ENCODE data around the gene WNK3.
A peak's percentile ranks its signal among the peaks of the same experiment; 100 is the strongest.
"Not testable (repeated sequence)": the region's sequence is repeated elsewhere in the genome, so short reads cannot be mapped to it uniquely, and the experiment has no call there.

The WNK3 gene

DNA sequence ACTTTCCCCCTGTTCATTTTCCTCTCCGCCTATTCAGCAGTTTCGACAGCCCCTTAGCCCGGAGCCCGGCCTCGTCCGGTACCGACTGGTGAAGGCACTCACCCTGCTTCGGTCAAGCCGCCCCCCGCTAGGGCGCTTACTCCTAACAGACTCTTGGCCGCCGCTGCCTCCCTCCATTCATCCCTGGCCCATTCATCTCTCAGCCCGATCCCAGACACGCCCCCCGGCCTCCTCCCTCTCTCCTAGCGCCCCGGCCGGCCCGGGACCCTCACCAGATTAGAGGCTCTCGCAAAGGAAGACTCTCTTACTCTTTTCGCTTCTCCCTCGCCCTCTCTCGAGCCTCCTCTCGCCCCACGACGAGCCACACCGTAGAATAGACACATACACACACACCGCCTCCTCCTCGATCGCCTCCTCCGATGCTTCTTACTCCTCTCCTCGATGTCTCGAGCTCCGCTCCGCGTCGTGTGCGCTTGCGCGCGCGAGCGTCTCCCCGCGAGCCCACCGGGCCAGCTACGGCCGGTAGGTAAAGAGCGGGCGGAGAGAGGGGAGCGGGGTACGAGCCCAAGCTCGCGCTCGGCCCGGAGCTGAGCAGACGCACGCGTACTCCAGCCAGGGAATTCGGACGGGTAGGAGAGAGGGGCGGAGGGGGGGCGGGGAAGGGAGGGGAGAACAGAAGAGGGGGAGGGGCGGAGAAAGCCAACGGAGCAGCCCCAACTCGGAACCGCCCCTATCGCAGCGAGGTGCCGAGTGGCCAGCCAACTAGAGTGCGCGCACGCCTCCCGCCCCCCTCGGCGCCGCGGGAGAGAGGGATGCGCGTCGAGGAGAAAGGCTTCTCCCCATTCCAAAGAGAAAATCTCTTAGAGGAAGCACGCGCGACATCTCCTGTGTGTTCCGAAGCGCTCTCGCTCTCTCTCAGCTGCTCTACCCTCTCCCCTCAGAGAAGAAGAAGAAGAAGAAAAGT, at the start of gene WNK3:
TSS of gene WNK3 (minus strand) at position 633 of the 964 bp plus-strand sequence.
- peak in 2 of 4 experiments; percentile 1 to 7 for DNase-seq

GRCh38 chrX:54407266-54407665, 49.4 kb upstream of the WNK3 start:
- no peak for DNase-seq

DNA sequence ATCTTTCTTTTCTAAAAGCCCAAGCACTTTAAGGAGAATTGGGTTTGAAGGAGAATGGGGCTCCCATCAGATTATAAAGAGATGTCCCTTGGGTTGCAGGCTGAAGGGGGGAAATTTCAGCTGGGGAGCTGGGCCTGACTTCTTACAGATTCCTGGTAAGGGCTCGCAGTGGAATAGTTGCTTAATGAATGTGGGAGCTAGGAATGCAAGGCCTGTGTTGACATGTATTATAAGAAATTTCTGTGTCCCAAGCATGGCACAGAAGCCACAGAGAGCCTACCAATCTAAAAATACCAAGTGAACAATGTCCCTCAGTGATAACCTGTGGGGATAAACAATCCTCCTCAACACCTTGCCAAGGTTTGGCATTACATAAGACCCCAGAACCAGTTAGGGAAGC, 39.3 kb upstream of the WNK3 start:
- DNase-seq, result no peak

DNA sequence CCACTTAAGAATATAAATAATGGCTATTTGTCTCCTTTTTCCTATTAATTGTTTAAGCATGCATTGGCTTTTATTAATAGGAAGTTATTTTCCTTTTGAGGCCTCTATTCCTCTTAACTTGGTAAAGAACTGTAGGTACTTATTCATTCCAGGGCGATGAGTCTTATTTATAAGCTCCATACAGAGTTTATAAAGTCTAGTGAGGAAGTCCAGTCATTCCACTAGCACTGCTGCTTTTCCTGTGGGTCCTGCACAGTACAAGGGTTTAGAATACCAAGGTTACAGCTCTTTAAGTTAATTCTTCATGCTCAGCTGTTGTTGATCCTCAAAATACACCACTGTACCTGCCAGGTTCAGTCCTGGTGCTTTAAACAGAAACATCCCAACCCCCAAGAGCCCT, 28.5 kb upstream of the WNK3 start:
- DNase-seq, result no peak

DNA sequence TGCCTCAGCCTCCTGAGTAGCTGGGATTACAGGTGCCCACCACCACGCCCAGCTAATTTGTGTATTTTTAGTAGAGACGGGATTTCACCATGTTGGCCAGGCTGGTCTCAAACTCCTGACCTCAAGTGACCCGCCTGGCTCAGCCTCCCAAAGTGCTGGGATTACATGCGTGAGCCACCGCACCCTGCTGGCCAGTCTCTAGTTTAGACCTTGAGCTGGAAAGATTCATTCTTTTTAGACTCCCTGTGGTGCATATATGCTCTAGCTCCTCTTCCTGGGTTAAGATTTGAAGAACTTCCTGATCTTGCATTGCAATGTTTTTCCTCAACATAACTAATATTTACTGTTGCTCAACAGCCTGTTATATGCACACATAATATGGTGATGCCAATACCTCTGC, 26.8 kb upstream of the WNK3 start:
- DNase-seq, result not testable (repeated sequence)

DNA sequence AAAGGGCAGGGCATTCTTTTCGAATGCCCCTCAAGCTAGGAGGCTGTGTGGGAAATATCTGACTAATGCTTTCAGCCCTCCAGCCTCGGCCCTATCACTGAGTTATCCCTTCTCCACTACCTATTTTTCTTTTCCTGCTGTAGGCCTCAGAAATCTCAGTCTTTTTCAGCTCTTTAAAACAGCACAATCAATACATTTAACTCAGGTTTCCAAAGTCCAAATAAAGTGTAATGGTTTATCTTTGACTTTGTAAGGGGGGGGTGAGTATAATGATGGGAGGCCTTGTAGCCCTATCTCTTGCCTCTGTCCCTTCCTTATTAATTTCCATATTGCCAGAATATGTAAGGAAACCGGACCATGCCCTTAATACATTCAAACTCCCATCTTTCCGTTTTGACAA, 1.6 kb upstream of the WNK3 start:
- DNase-seq, result no peak

- DNase-seq, result peak in 1 of 4 experiments; percentile 2
Measured at GRCh38 chrX:54358424-54359211, 772 bp upstream of the WNK3 start.

DNA sequence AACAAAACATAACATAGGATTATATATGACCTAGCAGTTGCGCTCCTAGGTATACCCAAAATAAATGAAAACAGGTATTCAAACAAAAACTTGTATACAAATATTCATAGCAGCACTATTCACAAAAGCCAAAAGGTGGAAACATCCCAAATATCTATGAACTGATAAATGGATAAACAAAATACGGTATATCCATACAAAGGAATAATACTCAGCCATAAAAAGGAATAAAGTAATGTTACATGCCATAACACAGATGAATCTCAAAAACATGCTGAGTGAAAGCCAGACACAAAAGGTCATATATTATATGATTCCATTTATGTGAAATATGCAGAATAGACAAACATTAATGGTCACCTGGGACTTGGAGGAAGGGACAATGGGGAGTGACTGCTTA, 5.2 kb downstream of the WNK3 start:
- no peak for DNase-seq

GRCh38 chrX:54337383-54337782, 20.5 kb downstream of the WNK3 start:
- not testable (repeated sequence) for DNase-seq

GRCh38 chrX:54325077-54325476, 32.8 kb downstream of the WNK3 start:
- DNase-seq, result no peak

- no peak for DNase-seq
Measured at GRCh38 chrX:54320067-54320466, 37.8 kb downstream of the WNK3 start.

DNA sequence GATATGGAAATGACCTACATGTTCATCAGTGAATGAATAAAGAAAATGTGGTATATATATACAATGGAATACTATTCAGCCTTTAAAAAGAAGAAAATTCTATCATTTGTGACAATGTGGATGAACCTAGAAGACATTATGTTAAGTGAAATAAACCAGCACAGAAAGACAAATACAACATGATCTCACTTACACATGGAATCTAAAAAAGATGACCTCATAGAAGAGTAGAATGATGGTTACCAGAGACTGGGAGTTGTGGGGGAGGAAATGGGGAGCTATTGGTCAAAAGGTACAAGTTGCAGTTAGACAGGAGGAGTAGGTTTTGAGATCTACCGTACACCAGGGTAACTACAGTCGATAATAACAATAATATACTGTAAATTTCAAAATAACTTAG, 51.5 kb downstream of the WNK3 start:
- no peak for DNase-seq

DNA sequence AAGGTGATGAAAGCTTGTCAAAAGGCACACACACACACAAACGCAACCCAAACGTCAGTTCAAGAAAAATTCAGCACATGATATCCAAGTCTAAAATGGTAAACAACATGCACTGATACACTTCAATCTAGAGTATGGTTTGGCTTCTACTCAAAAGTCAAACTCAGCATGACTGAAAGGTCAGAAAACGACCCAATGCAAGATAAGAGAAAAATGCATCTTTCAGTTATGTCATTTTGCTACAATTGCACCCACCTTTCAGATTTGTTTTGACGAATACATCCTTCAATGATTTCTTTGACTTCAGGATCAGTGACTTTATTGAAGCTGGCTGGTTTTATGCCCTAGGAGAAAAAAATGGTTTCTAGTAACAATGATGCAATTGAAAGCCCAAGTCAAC, 56.3 kb downstream of the WNK3 start:
- DNase-seq, result no peak

- no peak for DNase-seq
Measured at GRCh38 chrX:54294306-54294705, 63.5 kb downstream of the WNK3 start.

- no peak for DNase-seq
Measured at GRCh38 chrX:54292755-54293154, 65.1 kb downstream of the WNK3 start.

GRCh38 chrX:54291758-54292157, 66.1 kb downstream of the WNK3 start:
- no peak for DNase-seq

DNA sequence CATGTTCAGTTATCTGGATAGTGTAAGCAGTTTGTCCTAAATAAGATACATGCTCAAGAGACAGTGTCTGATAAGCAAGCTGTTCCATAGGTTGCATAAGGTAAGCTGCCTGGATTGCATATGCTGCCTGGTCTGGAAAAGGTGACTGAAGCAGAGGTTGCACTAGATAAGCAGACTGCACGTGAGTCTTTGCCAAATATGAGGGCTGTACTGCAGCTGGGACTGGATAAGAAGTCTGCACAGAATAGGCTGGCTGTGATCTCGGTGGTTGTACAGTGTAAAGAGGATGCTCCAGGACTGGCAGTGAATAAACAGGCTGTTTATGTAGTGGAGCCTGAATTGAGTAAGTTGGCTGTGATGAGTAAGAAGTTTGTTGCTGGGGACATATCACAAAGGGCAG, 68.9 kb downstream of the WNK3 start:
- no peak for DNase-seq

DNA sequence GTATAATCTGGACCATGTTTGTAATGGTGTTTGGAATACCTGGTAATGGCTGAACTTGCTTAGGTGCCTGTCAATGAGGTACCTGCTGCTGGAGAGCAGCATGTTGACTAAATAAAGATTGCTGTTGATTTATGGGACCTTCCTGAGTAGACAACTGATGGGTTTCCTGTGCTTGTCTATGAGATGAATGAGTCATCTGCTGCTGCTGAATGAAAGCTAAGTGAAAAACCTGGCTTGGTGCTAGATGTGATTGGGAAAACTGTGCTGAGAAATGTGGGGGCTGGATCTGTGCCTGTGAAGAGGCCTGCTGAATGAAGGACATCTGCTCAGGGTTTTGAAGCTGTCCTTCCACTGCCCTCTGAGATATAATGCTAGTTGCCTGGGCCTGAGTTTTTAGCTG, 69.6 kb downstream of the WNK3 start:
- DNase-seq, result no peak

DNA sequence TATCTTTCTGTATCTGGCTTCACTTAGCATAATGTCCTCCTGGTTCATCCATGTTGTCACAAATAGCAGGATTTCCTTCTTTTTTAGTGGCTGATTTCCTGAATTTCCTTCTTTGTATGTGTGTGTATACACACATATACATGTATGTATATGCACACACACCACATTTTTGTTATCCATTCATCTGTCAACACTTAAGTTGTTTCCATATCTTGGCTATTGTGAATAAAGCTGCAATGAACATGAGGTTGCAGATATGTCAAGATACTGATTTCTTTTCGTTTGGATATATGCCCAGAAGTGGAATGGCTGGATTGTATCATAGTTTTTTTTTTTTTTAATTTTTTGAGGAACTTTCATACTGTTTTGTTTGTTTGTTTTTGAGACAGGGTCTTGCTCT, 76.2 kb downstream of the WNK3 start:
- DNase-seq, result no peak

GRCh38 chrX:54280466-54280865, 77.4 kb downstream of the WNK3 start:
- DNase-seq, result no peak

DNA sequence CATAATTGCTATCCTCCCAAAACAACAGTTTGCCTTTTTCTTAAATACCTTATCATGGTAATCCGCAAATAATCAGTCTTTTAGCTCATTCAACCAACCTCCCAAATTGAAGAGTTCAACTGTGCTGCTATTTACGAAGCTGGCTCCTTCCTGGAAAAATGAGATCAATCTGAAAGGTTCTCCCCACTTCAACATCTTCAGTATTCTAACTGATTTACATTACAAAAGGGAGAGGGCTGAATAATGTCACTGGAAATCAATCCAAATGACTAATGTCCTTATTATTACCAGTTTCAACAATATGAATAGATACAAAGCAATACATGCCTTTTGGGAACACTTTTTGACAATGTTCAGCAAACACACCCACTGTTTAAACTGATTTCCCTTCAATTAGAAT, 86.2 kb downstream of the WNK3 start:
- DNase-seq, result no peak

DNA sequence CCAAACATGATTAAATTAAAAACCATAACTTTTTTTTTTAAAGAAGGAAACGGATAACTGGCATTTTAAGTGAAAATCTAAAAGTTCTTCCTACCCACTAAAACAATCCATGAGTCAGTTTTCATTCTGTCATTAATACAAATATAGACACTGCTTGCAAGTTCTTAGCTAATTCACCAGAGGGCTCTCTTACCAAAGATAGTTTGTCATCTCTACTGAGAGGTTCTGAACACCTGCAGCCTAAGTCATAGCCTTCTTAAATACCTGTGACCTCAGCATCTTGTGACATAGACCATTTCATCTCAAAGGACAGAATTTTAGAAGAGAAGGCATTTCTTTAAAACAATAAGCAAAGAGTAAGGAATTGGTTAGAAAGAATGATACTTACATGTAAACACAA, 109.5 kb downstream of the WNK3 start:
- no peak for DNase-seq

DNA sequence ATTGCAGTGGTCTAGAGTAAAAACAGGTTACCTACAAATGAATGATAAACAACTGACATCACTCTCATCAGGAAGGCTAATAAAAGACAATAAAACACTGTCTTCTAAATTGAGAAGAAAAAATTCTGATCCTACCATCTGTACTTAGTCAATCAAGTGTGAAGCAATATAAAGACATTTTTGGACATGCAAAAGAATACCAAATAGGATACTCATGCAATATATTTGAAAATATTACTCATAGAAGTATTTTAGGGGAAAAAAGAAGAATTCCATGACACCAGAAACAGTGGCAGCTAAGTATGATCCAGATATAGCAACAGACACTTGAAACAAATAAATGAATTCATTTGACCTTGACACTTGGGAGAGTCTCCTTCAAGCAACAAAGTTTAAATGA, 111.0 kb downstream of the WNK3 start:
- DNase-seq, result no peak

DNA sequence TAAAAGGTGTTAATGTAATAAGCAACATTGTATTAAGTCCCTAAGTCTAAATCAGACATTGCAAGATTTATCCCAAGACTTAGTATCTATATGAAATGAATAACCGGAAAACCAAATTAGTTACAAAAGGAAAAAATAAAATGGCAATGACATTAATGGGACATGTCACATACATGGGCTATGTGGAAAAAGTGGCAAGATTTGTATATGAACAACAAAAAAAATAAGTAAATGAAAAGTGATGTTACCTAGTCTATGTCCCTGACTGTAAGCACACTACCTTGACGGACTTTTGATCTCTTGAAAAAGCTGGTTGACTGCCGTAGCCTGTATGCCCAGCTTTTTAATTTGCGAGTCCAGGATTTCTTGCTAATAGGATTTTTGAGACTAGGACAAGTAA, 119.3 kb downstream of the WNK3 start:
- no peak for DNase-seq

Data from activated CD4-positive, CD25-positive, alpha-beta regulatory T cell (primary cell).